HepG2 (cell line): ENCODE results near the gene MYOF. TPM values are rescaled to one million over a fixed set of nuclear protein-coding genes. Genes with fewer than 3 reads are reported as not detected.

Experiments
- ATAC-seq: fragments of 200-7000 bp; cut with Tn5 transposase; 3 replicates; pipeline ENCODE4 v1.9.1; 2020; ENCODE audit warnings: mild to moderate bottlenecking, moderate library complexity
- BruUV-seq: library from RNA; stranded (reverse); fragments of 400-500 nt; replicated peaks from 2 replicates; lab custom pipeline; 2021; lab: Mats Ljungman, UMichigan
- CTCF ChIA-PET: fragments of 300-600 bp; formaldehyde crosslinking; extraction: SDS; loops from one replicate; lab custom pipeline; 2021; ENCODE audit warnings: low total read pairs, inconsistent platforms, low intra/inter-chr PET ratio; lab: Yijun Ruan, JAX
- POLR2A ChIA-PET: fragments of 350-600 bp; sonication (Branson Sonifier 250); formaldehyde crosslinking; loops from one replicate; lab custom pipeline; 2020; ENCODE audit warnings: antibody characterized with exemption, inconsistent platforms; lab: Yijun Ruan, JAX
- DNase-seq: peaks from one replicate; pipeline ENCODE4 v3.0.0-alpha.2; 2015; ENCODE audit warnings: low spot score
- FAIRE-seq: peaks from 3 replicates; lab custom pipeline; 2011; peaks lifted over from hg19 to GRCh38; lab: Jason Lieb, UNC
- H2AFZ ChIP-seq: one replicate; pipeline ENCODE4 v1.6.1; 2011; ENCODE audit warnings: low read length, inconsistent platforms
- H3K27ac ChIP-seq: fragments of 300-600 bp; 3 replicates; pipeline ENCODE4 v1.8.0; 2011; ENCODE audit warnings: mixed run types, mild to moderate bottlenecking, mixed read lengths, low read length, inconsistent platforms; ENCODE audit not compliant: insufficient read depth; ENCODE audit errors: extremely low read length
- H3K27me3 ChIP-seq, 2 experiments: fragments of 200-600 bp in 1 of 2; 2 replicates in 1 of 2; 3 replicates in 1 of 2; pipeline versions ENCODE4 v1.6.0 to v1.8.0; 2011; ENCODE audit warnings: low read length in 2 of 2, mild to moderate bottlenecking in 2 of 2, moderate library complexity in 2 of 2, inconsistent platforms in 1 of 2; ENCODE audit not compliant: insufficient read depth in 2 of 2, control insufficient read depth in 1 of 2
- H3K36me3 ChIP-seq, 2 experiments: fragments of 200-600 bp in 1 of 2; replicated peaks in 1 of 2; 2 replicates in 1 of 2; 3 replicates in 1 of 2; pipeline versions ENCODE4 v1.5.1 to v1.8.0; 2011; ENCODE audit warnings: low read length in 2 of 2, inconsistent platforms in 1 of 2; ENCODE audit not compliant: insufficient read depth in 2 of 2, control insufficient read depth in 1 of 2
- H3K4me1 ChIP-seq: 2 replicates; pipeline ENCODE4 v1.5.1; 2012; ENCODE audit warnings: low read length, inconsistent platforms; ENCODE audit not compliant: insufficient read depth
- H3K4me2 ChIP-seq: 2 replicates; pipeline ENCODE4 v1.6.0; 2011; ENCODE audit warnings: low read depth, low read length, inconsistent platforms
- H3K4me3 ChIP-seq, 3 experiments: fragments of 200-600 bp in 1 of 3; sonication (generic), shearing (Covaris generic) in 1 of 3; replicated peaks in 1 of 3; 2 replicates each; pipeline ENCODE4 v1.5.1; 2011 to 2016; ENCODE audit warnings: low read length in 3 of 3, inconsistent platforms in 2 of 3, low read depth in 2 of 3, mild to moderate bottlenecking in 2 of 3, control low read depth in 1 of 3, mixed read lengths in 1 of 3; ENCODE audit not compliant: insufficient read depth in 1 of 3
- H3K79me2 ChIP-seq: one replicate; pipeline ENCODE4 v1.6.1; 2011; ENCODE audit warnings: low read length, inconsistent platforms; ENCODE audit not compliant: insufficient read depth
- H3K9ac ChIP-seq: 2 replicates; pipeline ENCODE4 v1.6.0; 2011; ENCODE audit warnings: mild to moderate bottlenecking, low read depth, low read length, inconsistent platforms; ENCODE audit not compliant: insufficient read depth
- H3K9me3 ChIP-seq: 2 replicates; pipeline ENCODE4 v1.5.1; 2012; ENCODE audit warnings: mild to moderate bottlenecking, low read length
- H4K20me1 ChIP-seq: 2 replicates; pipeline ENCODE4 v1.6.0; 2011; ENCODE audit warnings: inconsistent platforms, mild to moderate bottlenecking, low read length, moderate library complexity; ENCODE audit not compliant: insufficient read depth
- ATF3 ChIP-seq: sonication (generic); formaldehyde crosslinking; IDR thresholded peaks from 2 replicates; pipeline ENCODE4 v1.4.0; 2020; ENCODE audit warnings: missing genetic modification reagents
- DMTF1 ChIP-seq: sonication (generic); formaldehyde crosslinking; IDR thresholded peaks from 2 replicates; pipeline ENCODE4 v1.4.0; 2020; ENCODE audit warnings: mild to moderate bottlenecking, missing genetic modification reagents
- FOSL2 ChIP-seq: sonication (generic); formaldehyde crosslinking; IDR thresholded peaks from 2 replicates; pipeline ENCODE4 v1.4.0; 2020; ENCODE audit warnings: missing genetic modification reagents
- GMEB2 ChIP-seq: IDR thresholded peaks from 2 replicates; pipeline ENCODE4 v1.6.1; 2016; ENCODE audit warnings: missing biosample characterization, missing genetic modification reagents, low read depth
- JUND ChIP-seq: sonication (generic); formaldehyde crosslinking; IDR thresholded peaks from 2 replicates; pipeline ENCODE4 v1.8.0; 2022; ENCODE audit warnings: mild to moderate bottlenecking, missing genetic modification reagents
- PRDM15 ChIP-seq: sonication (generic); formaldehyde crosslinking; IDR thresholded peaks from 2 replicates; pipeline ENCODE4 v1.4.0; 2020; ENCODE audit warnings: missing genetic modification reagents
- SCMH1 ChIP-seq: sonication (generic); formaldehyde crosslinking; IDR thresholded peaks from 2 replicates; pipeline ENCODE4 v1.9.0; 2021; ENCODE audit warnings: missing genetic modification reagents, mild to moderate bottlenecking, borderline replicate concordance
- TEAD3 ChIP-seq: optimal IDR thresholded peaks from 2 replicates; pipeline ENCODE3; 2016; ENCODE audit warnings: borderline replicate concordance
- ZBTB49 ChIP-seq: sonication (generic); formaldehyde crosslinking; IDR thresholded peaks from 2 replicates; pipeline ENCODE4 v1.4.0; 2020; ENCODE audit warnings: missing genetic modification reagents, borderline replicate concordance
- ZNF703 ChIP-seq: sonication (generic); formaldehyde crosslinking; IDR thresholded peaks from 2 replicates; pipeline ENCODE4 v1.5.1; 2020; ENCODE audit warnings: missing genetic modification reagents, mild to moderate bottlenecking, moderate library complexity, borderline replicate concordance
- WGBS: methylation state at CpG from one replicate; pipeline ENCODE4 v1.1.6; 2017; ENCODE audit warnings: low lambda C conversion rate; 5-methylcytosine and 5-hydroxymethylcytosine counted together
- in situ Hi-C: cut with HindIII; loops from 2 replicates; pipeline ENCODE4 v1.10.0; 2017; ENCODE audit warnings: low pct_unique_long_range_greater_than_20kb; ENCODE audit not compliant: extremely low pct_ligation_motif_present
- intact Hi-C: fragments of 100-400 bp; cut with micrococcal nuclease; formaldehyde crosslinking; loops from one replicate; pipeline ENCODE4 v1.10.0; 2022; ENCODE audit not compliant: unreplicated experiment
- polyA plus RNA-seq, 8 experiments: library from polyadenylated mRNA; depleted of rRNA in 3 of 8; stranded (reverse) in 7 of 8; unstranded in 1 of 8; fragments of >200 nt; fragmentation: Illumina TruSeq in 4 of 8; extraction: Trizol in 4 of 8; gene quantifications; 2 replicates each; pipeline versions ENCODE4 v1.2.1 to v1.2.3, GENCODE V29; 2011 to 2016; ENCODE audit warnings: low read depth in 4 of 8, missing spikeins in 1 of 8, mixed read lengths in 1 of 8; ENCODE audit not compliant: insufficient read depth in 1 of 8
- total RNA-seq, 5 experiments: library from RNA; depleted of rRNA; stranded (reverse); fragments of >200 nt; fragmentation: Illumina TruSeq; extraction: Trizol; gene quantifications; 2 replicates each; pipeline ENCODE4 v1.2.3, GENCODE V29; 2016; ENCODE audit warnings: low read depth in 1 of 5

The MYOF gene
- total and polyA plus RNA-seq, 2 of the 13 experiments (the other 11 are each of a cell fraction or from before 2014, with no cell fraction given): 0.18 to 0.42 TPM

- Histone ChIP-seq H3K27ac (no peak overlapping the region), H4K20me1 (no peaks in the 10 kb centered on the region), H3K4me2 (peak overlapping the region; percentile 47), H3K4me1 (peaks cover 10% of the 10 kb centered on the region), H3K9me3 (no peaks in the 10 kb centered on the region), H3K9ac (no peak overlapping the region), H3K79me2 (no peaks in the 10 kb centered on the region), H3K36me3 (no peaks in the 10 kb centered on the region), H2AFZ (no peak overlapping the region), H3K4me3 (no peak overlapping the region), H3K27me3 (no peaks in the 10 kb centered on the region)
- ATAC-seq (peak; percentile 70), FAIRE-seq (no peak), DNase-seq (peak; percentile 55)
- CTCF ChIA-PET: no interaction called here
- POLR2A ChIA-PET: interaction anchor here (1.0 kb wide), 2 partner anchors 13 to 21 kb away, joined by 3 read pairs; no protein-coding TSS in a partner anchor
- no TSS peak for BruUV-seq
- in situ Hi-C loops: no loop called here
- intact Hi-C loops: no loop called here
- 0% methylated on average over 1 of the region's 6 CpGs for WGBS
- no peak for TF ChIP-seq ZBTB49 (CRISPR knock-in tag)
- no peak for TF ChIP-seq SCMH1 (CRISPR knock-in tag)
- 0 out of 2 replicates have a peak, but pooled peaks have one; percentile 37 for TF ChIP-seq ATF3 (CRISPR knock-in tag)
- TF ChIP-seq DMTF1: no peak
- no peak for TF ChIP-seq ZNF703 (CRISPR knock-in tag)
- TF ChIP-seq JUND (CRISPR knock-in tag): 0 out of 2 replicates have a peak, but pooled peaks have one; percentile 33
- no peak for TF ChIP-seq PRDM15 (CRISPR knock-in tag)
- no peak for TF ChIP-seq GMEB2 (CRISPR knock-in tag)
- peak; percentile 85 for TF ChIP-seq FOSL2 (CRISPR knock-in tag)
- TF ChIP-seq TEAD3 (CRISPR knock-in tag): peak; percentile 53
Observed at GRCh38 chr10:93458821-93459257, 23.3 kb downstream of the MYOF start.
